Naive B cell (primary cell): ENCODE results near the gene ABCG2. TPM values are rescaled to one million over a fixed set of nuclear protein-coding genes. Genes with fewer than 3 reads are reported as not detected.

Experiments used
- polyA plus RNA-seq, 6 donors: library from polyadenylated mRNA; unstranded; fragments of 300-500 nt; fragmentation: Illumina TruSeq; gene quantifications; one replicate each; pipeline ENCODE4 v1.2.3, GENCODE V29; 2021; ENCODE audit warnings: low read depth in 6 of 6

ABCG2 gene
- polyA plus RNA-seq, 6 donors from 2014 or later: 0.20 to 1.1 (median 0.49) TPM; not detected in 1

Other genes starting within 250 kb of the ABCG2 start
- gene SPP1, start 182.9 kb downstream of the ABCG2 start, polyA plus RNA-seq: not detected
- 1 to 10 TPM; 1.1 to 5.2 (median 2.2) TPM for gene PKD2, start 151.0 kb downstream of the ABCG2 start, polyA plus RNA-seq
- gene PPM1K, start 125.9 kb upstream of the ABCG2 start, polyA plus RNA-seq: 100 to 1,000 TPM; 136 to 193 (median 169) TPM
- 10 to 100 TPM in 3 of 6 donors, 1 to 10 TPM in 2, not detected in 1; 6.7 to 11.9 (median 10.0) TPM for gene HERC6, start 220.2 kb upstream of the ABCG2 start, polyA plus RNA-seq